HG03135 (cell line): ENCODE results near the gene CHRM1.

Experiments
- ATAC-seq: cut with Tn5 transposase; IDR thresholded peaks from one replicate; pipeline ENCODE4 v1.9.1; 2021; ENCODE audit warnings: mild to moderate bottlenecking, moderate library complexity; ENCODE audit not compliant: unreplicated experiment

Gene CHRM1

GRCh38 chr11:62926680-62927455, 5.7 kb upstream of the CHRM1 start:
- ATAC-seq, result no peak

DNA sequence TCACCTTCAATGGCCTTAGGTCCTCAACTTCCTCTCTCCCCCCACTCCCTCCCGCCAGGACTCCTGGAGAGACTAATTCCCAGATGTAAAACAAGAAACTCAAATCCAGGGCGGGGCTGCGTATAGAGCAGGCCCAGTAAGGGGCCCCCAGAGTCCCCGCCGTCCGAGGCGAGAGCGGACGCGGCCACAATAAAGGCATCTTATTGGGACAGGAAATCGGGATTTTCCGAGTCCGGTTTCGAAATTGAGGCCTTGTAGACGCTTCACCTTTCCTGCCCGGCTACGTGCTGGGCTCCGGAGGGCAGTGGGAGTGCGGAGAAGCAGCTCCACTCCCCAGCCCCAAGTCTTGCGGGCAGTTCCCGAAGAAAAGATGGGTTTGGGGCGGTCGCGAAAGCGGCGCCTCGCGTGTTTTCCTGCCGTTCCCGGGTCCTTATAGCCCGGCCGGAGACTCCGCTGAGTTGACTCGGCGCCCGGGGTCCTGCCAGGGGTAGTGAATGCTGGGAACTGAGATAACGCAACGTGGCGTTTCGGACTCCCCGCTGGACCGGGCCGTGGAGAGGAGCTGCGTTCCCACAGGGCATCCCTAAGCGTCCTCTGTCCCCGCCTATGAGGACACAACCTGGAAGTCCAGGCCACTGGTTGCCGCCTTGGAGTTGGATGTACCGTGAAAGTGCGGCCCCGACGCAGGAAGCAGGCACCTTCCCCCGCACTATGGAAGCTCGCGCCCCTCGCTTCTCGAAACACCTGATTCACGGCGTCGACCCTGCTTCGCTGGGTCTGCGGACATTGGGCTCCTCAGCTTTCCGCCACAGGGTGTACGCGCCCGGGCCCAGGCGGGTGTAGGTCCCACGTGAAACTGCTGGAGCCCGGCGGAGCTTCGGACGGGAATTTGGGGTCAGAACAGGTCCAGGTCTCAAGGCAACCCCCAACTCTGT, 4.8 kb upstream of the CHRM1 start:
- no peak for ATAC-seq

- ATAC-seq, result no peak
Measured at GRCh38 chr11:62925308-62925707, 4.1 kb upstream of the CHRM1 start.

GRCh38 chr11:62923601-62924411, 2.6 kb upstream of the CHRM1 start:
- no peak for ATAC-seq

DNA sequence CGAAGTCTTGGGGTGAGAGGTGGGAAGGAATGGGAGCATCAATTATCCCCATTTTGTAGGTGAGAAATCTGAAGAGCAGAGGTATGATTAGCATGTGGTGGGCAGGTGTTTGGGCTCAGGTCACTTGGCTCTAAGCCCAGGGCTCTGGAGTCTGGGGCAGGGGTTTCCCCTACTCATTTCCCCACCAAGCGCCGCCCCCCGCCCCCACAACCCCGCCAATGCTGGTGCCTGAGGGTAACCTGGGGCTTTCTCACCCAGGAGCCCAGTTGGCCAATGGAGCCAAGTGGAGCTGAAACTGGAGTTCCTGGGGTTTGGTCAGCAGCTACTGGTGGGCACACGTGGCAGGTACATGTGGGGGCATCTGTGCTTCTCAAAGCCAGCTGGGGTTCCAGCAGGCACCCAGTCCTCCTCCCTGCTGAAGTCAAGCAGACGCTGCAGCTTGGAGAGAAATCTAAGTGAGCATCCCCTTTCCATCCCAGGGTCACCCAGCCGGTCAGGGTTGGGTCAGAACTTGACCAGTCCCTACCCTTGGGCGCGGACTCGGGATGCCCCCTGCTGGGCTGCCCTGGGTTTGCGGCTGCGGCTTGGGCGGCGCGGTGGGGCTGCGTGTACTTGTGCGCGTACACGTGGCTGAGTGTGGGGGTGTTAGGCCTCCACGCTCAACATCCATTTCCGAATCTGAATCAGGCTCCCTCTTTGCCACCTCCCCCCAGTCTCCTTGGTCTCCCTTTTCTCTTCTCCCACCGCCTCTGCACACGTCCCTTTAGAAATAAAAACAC, 1.7 kb upstream of the CHRM1 start:
- ATAC-seq, result no peak

- no peak for ATAC-seq
Measured at GRCh38 chr11:62922189-62922589, 1.0 kb upstream of the CHRM1 start.

GRCh38 chr11:62921573-62922188, 518 bp upstream of the CHRM1 start:
- ATAC-seq, result no peak

DNA sequence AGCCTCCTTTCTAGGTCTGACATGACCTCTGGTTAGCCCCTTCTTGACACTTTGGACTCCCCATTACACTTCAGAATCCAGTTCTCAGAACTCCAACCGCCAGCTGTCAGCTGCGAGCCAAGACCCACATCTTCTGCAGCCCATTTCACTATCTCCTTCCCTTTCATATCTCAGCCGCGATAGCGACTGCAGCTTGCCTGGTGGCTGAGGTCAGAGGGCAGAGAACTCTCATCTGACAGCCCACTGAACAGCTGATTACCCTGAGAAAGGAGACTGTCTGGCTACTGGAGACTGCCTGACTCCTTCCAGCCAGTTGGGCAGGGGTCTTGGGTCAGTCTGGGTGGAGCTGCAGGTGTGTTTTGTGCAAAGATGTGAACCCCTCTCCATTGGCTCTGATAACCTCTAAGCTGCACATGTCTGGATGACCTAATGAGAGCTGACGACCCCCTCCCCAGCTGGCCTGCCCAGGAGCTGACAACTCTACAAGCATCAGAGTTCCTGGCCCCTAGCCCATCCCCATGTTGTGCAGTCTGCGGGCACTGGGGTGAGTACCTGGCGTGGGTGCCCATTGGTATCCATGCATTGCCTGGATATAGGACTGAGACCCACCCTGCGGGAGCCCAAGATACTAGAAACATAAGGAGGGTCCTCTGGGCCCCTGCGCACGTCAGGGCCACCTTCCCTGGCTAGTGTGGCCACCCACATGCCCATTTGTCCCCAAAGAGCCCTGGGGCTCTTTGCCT, 1.1 kb downstream of the CHRM1 start:
- no peak for ATAC-seq

GRCh38 chr11:62919476-62919875, 1.7 kb downstream of the CHRM1 start:
- ATAC-seq, result no peak

GRCh38 chr11:62918531-62918930, 2.6 kb downstream of the CHRM1 start:
- no peak for ATAC-seq

- no peak for ATAC-seq
Measured at GRCh38 chr11:62917906-62918502, 3.2 kb downstream of the CHRM1 start.

DNA sequence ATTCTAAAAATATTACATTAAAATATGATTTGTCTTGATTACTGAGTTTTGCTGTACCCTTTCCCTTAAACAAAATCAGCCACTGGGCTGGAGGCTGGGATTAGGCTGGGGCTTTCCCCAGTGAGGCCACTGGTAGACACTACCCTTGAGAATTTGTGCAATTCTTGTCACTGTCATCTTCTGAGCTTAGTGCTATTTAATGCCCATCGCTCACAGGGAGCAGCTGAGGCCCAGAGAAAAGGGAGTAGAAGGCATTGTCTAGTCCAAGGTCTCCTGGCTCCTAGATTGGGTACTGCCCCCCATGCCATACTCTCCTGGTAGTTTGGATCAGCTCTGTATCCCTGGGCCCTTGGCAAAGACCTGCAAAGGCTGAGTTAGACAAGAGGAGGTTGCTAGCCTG, 6.7 kb downstream of the CHRM1 start:
- no peak for ATAC-seq

DNA sequence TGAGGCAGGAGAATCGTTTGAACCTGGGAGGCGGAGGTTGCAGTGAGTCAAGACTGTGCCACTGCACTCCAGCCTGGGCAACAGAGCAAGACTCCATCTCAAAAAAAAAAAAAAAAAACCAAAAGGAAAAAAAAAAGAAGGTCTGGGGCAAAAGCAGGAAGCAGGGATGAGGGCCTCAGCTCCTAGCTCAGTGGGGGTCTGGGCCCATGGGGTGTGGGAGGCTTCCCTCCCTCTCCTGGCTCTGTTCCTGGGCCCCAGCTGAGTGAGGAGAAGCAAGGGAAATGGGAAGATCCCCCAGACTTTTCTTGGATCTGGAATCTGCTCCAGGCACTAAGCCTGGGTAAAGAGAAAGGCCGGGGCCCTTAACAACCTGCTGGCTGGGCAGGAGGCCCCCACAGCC, 8.9 kb downstream of the CHRM1 start:
- ATAC-seq, result no peak

- ATAC-seq, result no peak
Measured at GRCh38 chr11:62911137-62912130, 9.7 kb downstream of the CHRM1 start.

DNA sequence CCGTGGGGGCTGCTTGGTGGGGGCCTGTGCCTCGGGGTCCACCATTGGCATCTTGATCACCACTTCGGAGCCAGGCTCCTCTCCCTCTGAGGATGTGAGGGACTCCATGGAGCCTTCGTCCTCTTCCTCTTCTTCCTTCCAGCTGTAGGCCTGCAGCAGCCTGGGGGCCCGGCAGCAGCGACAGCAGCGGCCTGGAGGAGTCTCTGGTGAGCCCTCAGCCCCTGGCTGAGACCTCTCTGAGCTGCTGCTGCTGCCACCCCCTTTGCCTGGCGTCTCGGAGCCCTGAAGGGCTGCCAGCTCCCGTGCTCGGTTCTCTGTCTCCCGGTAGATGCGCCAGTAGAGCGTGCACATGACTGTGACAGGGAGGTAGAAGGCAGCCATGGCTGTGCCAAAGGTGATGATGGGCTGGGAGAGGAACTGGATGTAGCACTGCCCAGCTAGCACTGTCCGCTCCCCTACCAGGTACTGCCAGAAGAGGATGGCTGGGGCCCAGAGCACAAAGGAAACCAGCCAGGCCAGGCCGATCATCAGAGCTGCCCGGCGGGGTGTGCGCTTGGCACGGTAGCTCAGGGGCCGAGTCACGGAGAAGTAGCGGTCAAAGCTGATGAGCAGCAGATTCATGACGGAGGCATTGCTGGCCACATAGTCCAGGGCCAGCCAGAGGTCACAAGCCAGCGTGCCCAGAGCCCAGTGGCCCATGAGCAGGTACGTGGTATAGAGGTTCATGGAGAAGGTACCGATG, 10.9 kb downstream of the CHRM1 start:
- no peak for ATAC-seq

DNA sequence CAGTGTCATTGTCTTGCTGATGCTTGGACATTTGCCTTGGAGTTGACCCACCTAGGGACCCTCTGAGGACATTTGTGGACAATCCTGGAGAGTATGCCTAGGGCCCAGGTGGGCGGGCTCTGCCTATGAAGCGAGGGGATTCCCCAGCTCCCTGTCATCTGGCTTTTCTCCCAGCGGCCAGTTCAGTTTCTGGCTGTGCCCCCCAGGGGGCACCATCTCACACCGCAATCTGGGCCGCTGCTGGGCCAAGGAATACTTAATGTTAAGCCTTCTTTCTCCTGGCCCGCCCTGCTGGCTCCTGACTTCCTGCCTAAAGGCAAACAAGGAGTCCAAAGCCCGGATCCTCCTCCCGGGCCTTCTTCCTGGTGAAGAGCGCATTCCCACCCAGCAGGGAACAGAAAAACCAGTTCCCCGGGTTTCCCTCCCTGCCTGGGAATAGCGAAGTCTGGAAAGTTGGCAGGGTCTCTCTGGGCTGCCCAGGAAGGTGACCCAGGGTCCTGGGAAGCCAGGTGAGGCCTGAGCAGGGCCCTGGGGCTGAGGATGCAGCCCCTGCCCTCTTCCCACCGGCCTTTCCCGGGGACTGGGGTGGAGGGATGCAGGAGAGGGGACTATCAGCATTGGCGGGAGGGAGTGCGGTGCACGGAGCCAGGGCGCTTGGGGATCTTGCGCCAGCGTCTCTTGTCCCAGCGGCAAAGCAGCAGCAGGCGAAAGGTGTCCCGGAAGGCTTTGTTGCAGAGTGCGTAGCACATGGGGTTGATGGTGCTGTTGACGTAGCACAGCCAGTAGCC, 11.9 kb downstream of the CHRM1 start:
- no peak for ATAC-seq
